Breast epithelium (tissue), 3 donors: ENCODE results near the gene FNBP1.

Experiments used
- POLR2A ChIP-seq: fragments of 450-650 bp; IDR thresholded peaks from one replicate; pipeline ENCODE4 v1.6.1; 2016; ENCODE audit warnings: antibody characterized with exemption, mild to moderate bottlenecking, moderate library complexity
- POLR2AphosphoS5 ChIP-seq, 3 donors: sonication (generic); formaldehyde crosslinking; IDR thresholded peaks; one replicate each; pipeline ENCODE4 v1.6.1; 2017; ENCODE audit warnings: antibody characterized with exemption in 3 of 3
- TF ChIP-seq, protein P1 (sequence below), 3 donors: fragments of 450-650 bp; IDR thresholded peaks; one replicate each; pipeline ENCODE4 v1.5.1; 2016 to 2017; ENCODE audit warnings: antibody characterized with exemption in 3 of 3, mild to moderate bottlenecking in 3 of 3, moderate library complexity in 3 of 3

DNA sequence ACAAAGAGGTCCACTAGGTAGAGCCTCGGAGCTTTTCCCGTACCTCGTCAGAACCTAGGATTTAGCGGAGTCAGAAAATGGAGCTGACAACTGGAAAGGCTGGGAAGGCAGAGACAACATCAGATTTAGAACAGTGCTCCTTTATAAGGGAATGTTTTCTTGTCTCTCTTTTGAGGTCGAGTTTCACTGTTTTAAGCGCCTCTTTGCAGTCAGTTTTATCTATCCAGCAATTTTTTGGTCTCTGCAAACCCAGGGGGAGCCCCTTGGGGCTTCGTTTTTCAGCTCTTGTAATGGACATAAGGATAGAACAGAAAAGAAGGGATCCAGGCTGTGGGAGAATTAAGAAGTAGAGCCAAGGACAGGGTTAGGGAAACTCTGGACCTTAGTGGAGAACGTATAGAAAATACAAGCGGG, 80.5 kb downstream of the FNBP1 start:
- TF ChIP-seq, protein P1, sequence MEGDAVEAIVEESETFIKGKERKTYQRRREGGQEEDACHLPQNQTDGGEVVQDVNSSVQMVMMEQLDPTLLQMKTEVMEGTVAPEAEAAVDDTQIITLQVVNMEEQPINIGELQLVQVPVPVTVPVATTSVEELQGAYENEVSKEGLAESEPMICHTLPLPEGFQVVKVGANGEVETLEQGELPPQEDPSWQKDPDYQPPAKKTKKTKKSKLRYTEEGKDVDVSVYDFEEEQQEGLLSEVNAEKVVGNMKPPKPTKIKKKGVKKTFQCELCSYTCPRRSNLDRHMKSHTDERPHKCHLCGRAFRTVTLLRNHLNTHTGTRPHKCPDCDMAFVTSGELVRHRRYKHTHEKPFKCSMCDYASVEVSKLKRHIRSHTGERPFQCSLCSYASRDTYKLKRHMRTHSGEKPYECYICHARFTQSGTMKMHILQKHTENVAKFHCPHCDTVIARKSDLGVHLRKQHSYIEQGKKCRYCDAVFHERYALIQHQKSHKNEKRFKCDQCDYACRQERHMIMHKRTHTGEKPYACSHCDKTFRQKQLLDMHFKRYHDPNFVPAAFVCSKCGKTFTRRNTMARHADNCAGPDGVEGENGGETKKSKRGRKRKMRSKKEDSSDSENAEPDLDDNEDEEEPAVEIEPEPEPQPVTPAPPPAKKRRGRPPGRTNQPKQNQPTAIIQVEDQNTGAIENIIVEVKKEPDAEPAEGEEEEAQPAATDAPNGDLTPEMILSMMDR (IDR thresholded peaks at IDR 0.05): no peak
- TF ChIP-seq POLR2A (no peak), POLR2AphosphoS5 (IDR thresholded peaks at IDR 0.05) (no peak)
